GM12878 (cell line): Measurements from ENCODE around the gene CHRNG. TPM values are rescaled to one million over a fixed set of nuclear protein-coding genes. Genes with fewer than 3 reads are reported as not detected.

ENCODE experiments used
- ATAC-seq: fragments of 200-7000 bp; cut with Tn5 transposase; 3 replicates; pipeline ENCODE4 v1.9.1; 2020; ENCODE audit warnings: mild to moderate bottlenecking, moderate library complexity
- BruUV-seq: library from RNA; stranded (reverse); fragments of 400-500 nt; replicated peaks from 2 replicates; lab custom pipeline; 2021; lab: Mats Ljungman, UMichigan
- CTCF ChIA-PET: fragments of 300-600 bp; sonication (Branson Sonifier 250); formaldehyde crosslinking; extraction: SDS; loops from one replicate; lab custom pipeline; 2021; ENCODE audit warnings: inconsistent platforms; lab: Yijun Ruan, JAX
- POLR2A ChIA-PET: fragments of 350-600 bp; formaldehyde crosslinking; extraction: SDS; loops from one replicate; lab custom pipeline; 2021; ENCODE audit warnings: inconsistent platforms; lab: Charles Lee
- RAD21 ChIA-PET: fragments of 300-600 bp; sonication (Branson Sonifier 250); formaldehyde crosslinking; loops from one replicate; lab custom pipeline; 2023; ENCODE audit warnings: antibody characterized with exemption; ENCODE audit not compliant: unreplicated experiment; lab: Charles Lee
- SMC1A ChIA-PET: fragments of 300-600 bp; sonication (Branson Sonifier 250); formaldehyde crosslinking; loops from one replicate; lab custom pipeline; 2023; ENCODE audit not compliant: unreplicated experiment, uncharacterized antibody; lab: Charles Lee
- DNase-seq: peaks from one replicate; pipeline ENCODE4 v3.0.0-alpha.2; 2011; ENCODE audit warnings: low read depth, low spot score
- FAIRE-seq: peaks from 3 replicates; lab custom pipeline; 2011; peaks lifted over from hg19 to GRCh38; lab: Jason Lieb, UNC
- H2AFZ ChIP-seq: 2 replicates; pipeline ENCODE4 v1.6.0; 2011; ENCODE audit warnings: low read depth, low read length, control low read depth; ENCODE audit not compliant: control insufficient read depth
- H3K27ac ChIP-seq: 2 replicates; pipeline ENCODE4 v1.5.1; 2011; ENCODE audit warnings: control low read depth; ENCODE audit not compliant: control insufficient read depth, insufficient read depth
- H3K27me3 ChIP-seq, 2 experiments: replicated peaks in 1 of 2; 2 replicates each; pipeline versions ENCODE4 v1.6.0 to v1.6.1; 2011; ENCODE audit warnings: low read length in 1 of 2; ENCODE audit not compliant: control insufficient read depth in 2 of 2, insufficient read depth in 2 of 2
- H3K36me3 ChIP-seq, 2 experiments: 2 replicates each; pipeline ENCODE4 v1.5.1; 2011; ENCODE audit warnings: low read length in 1 of 2; ENCODE audit not compliant: control insufficient read depth in 2 of 2, insufficient read depth in 2 of 2
- H3K4me1 ChIP-seq: 2 replicates; pipeline ENCODE4 v1.6.1; 2011; ENCODE audit warnings: mild to moderate bottlenecking, low read length, moderate library complexity, mixed read lengths; ENCODE audit not compliant: control insufficient read depth, insufficient read depth
- H3K4me2 ChIP-seq: 2 replicates; pipeline ENCODE4 v1.6.0; 2011; ENCODE audit warnings: control low read depth; ENCODE audit not compliant: control insufficient read depth, insufficient read depth
- H3K4me3 ChIP-seq: fragments of 200-600 bp; sonication (generic); 2 replicates; pipeline ENCODE4 v1.5.1; 2016
- H3K79me2 ChIP-seq: 2 replicates; pipeline ENCODE4 v1.6.0; 2011; ENCODE audit warnings: low read length; ENCODE audit not compliant: control insufficient read depth, insufficient read depth
- H3K9ac ChIP-seq: 2 replicates; pipeline ENCODE4 v1.8.0; 2011; ENCODE audit warnings: low read length, control low read depth, mixed read lengths; ENCODE audit not compliant: control insufficient read depth, insufficient read depth
- H3K9me3 ChIP-seq: replicated peaks from 3 replicates; pipeline ENCODE4 v1.5.1; 2011; ENCODE audit warnings: mild to moderate bottlenecking, low read length; ENCODE audit not compliant: control insufficient read depth, insufficient read depth
- H4K20me1 ChIP-seq: 2 replicates; pipeline ENCODE4 v1.6.0; 2011; ENCODE audit not compliant: control insufficient read depth, insufficient read depth
- CEBPZ ChIP-seq: fragments of 150-350 bp; IDR thresholded peaks from 2 replicates; pipeline ENCODE4 v1.6.1; 2016; ENCODE audit warnings: low read depth, low read length
- E2F4 ChIP-seq: IDR thresholded peaks from 2 replicates; pipeline ENCODE4 v1.6.1; 2012; ENCODE audit warnings: low read depth, low read length, improper control_type of control experiment
- EED ChIP-seq: sonication (generic); IDR thresholded peaks from 2 replicates; pipeline ENCODE4 v1.6.1; 2016; ENCODE audit warnings: antibody characterized with exemption, low read depth
- EP300 ChIP-seq, 2 experiments: fragments of 150-350 bp in 1 of 2; IDR thresholded peaks; 2 replicates each; pipeline ENCODE4 v1.6.1; 2011 to 2012; ENCODE audit warnings: low read depth in 2 of 2, low read length in 2 of 2, borderline replicate concordance in 1 of 2, improper control_type of control experiment in 1 of 2, inconsistent platforms in 1 of 2; ENCODE audit not compliant: control insufficient read depth in 1 of 2
- FOXK2 ChIP-seq: fragments of 450-650 bp; IDR thresholded peaks from 2 replicates; pipeline ENCODE4 v1.6.1; 2017; ENCODE audit warnings: mild to moderate bottlenecking, moderate library complexity
- FOXM1 ChIP-seq: IDR thresholded peaks from 2 replicates; pipeline ENCODE4 v1.6.1; 2012; ENCODE audit warnings: low read depth, mild to moderate bottlenecking, inconsistent platforms, low read length, moderate library complexity
- NBN ChIP-seq: fragments of 450-650 bp; IDR thresholded peaks from 2 replicates; pipeline ENCODE4 v1.6.1; 2016
- RCOR1 ChIP-seq: conservative IDR thresholded peaks from 2 replicates; pipeline ENCODE4 v1.6.1; 2012; ENCODE audit warnings: low read depth, low read length, improper control_type of control experiment
- SREBF2 ChIP-seq: IDR thresholded peaks from 2 replicates; pipeline ENCODE4 v1.6.1; 2012; ENCODE audit warnings: mild to moderate bottlenecking, low read length
- ZBED1 ChIP-seq: IDR thresholded peaks from 2 replicates; pipeline ENCODE4 v1.6.1; 2016; ENCODE audit warnings: borderline replicate concordance
- ZNF217 ChIP-seq: fragments of 450-650 bp; IDR thresholded peaks from 2 replicates; pipeline ENCODE4 v1.6.1; 2017; ENCODE audit warnings: antibody characterized with exemption, mild to moderate bottlenecking
- ZSCAN29 ChIP-seq: fragments of 450-650 bp; IDR thresholded peaks from 2 replicates; pipeline ENCODE4 v1.6.1; 2017; ENCODE audit warnings: mild to moderate bottlenecking, moderate library complexity
- WGBS: methylation state at CpG from one replicate; pipeline ENCODE4 v1.1.6; 2016; ENCODE audit warnings: low lambda C conversion rate; ENCODE audit not compliant: insufficient replicate concordance, insufficient coverage; ENCODE audit errors: missing lambda C conversion rate; 5-methylcytosine and 5-hydroxymethylcytosine counted together
- in situ Hi-C: fragments of 300-500 bp; cut with MboI; formaldehyde crosslinking; loops from 9 replicates; pipeline ENCODE4 v1.14.3; 2018; ENCODE audit warnings: mixed read lengths
- intact Hi-C: fragments of 100-400 bp; cut with micrococcal nuclease; formaldehyde crosslinking; loops from one replicate; pipeline ENCODE4 v1.14.2; 2022; ENCODE audit not compliant: unreplicated experiment
- polyA plus RNA-seq, 11 experiments: library from polyadenylated mRNA; depleted of rRNA in 4 of 11; unstranded in 6 of 11; stranded (reverse) in 5 of 11; fragments of >200 nt; fragmentation: Nextera tagmentation in 4 of 11; fragmentation: Illumina TruSeq in 1 of 11; extraction: Ambion mirVana in 4 of 11; extraction: Trizol in 1 of 11; gene quantifications; 1 replicate in 1 of 11; 2 replicates in 10 of 11; pipeline versions ENCODE4 v1.2.1 to v1.2.3, GENCODE V29; 2011 to 2016; ENCODE audit warnings: inconsistent platforms in 2 of 11, missing spikeins in 2 of 11, low read depth in 1 of 11
- total RNA-seq, 4 experiments: library from RNA; depleted of rRNA in 3 of 4; stranded (reverse); fragments of >200 nt in 3 of 4; fragmentation: Illumina TruSeq in 1 of 4; extraction: Trizol in 1 of 4; gene quantifications; 2 replicates each; pipeline versions ENCODE4 v1.2.1 to v1.2.3, GENCODE V29; 2013 to 2021

The CHRNG gene
- total and polyA plus RNA-seq, 10 of the 15 experiments (the other 5 are each of a cell fraction or from before 2014, with no cell fraction given) = 0.17 TPM; not detected in 9

- TF ChIP-seq FOXK2 = no peak
- TF ChIP-seq RCOR1 = no peak
Observed at GRCh38 chr2:232581725-232582124, 42.2 kb downstream of the CHRNG start (continued).

- Histone ChIP-seq H3K9me3 (no peaks in the 10 kb centered on the region), H3K27me3 (no peaks in the 10 kb centered on the region), H3K36me3 (peaks cover 0 to 10% of the 10 kb centered on the region in 2 experiments; a peak in 2 of 4 replicates), H2AFZ (no peak overlapping the region), H3K4me1 (peaks cover 8% of the 10 kb centered on the region; the same call in 1 of the 2 replicates), H3K79me2 (no peaks in the 10 kb centered on the region), H3K9ac (no peak overlapping the region), H4K20me1 (no peaks in the 10 kb centered on the region), H3K4me3 (no peak overlapping the region), H3K27ac (no peak overlapping the region), H3K4me2 (no peak overlapping the region)
- RAD21 ChIA-PET = no interaction called here
- no TSS peak for BruUV-seq
- POLR2A ChIA-PET = no interaction called here
- 94% methylated on average over 6 of the region's 6 CpGs for WGBS
- in situ Hi-C loops (no loop called here), intact Hi-C loops (no loop called here)
- no peak for TF ChIP-seq FOXM1
- no peak for TF ChIP-seq E2F4
- no peak for TF ChIP-seq EED
- TF ChIP-seq ZNF217 = no peak
- TF ChIP-seq ZSCAN29 = no peak
- TF ChIP-seq SREBF2 = no peak
- no peak for TF ChIP-seq NBN
- no peak for TF ChIP-seq EP300 (IDR thresholded peaks at IDR 0.05; ENCODE audit: borderline replicate concordance in 1 of 2, control insufficient read depth in 1 of 2, low read depth in 2 of 2, low read length in 2 of 2)
- no peak for TF ChIP-seq CEBPZ
- TF ChIP-seq ZBED1 = no peak
- SMC1A ChIA-PET = no interaction called here
- DNase-seq (no peak), FAIRE-seq (no peak), ATAC-seq (no peak)
- CTCF ChIA-PET = interaction anchor here (1.0 kb wide), 1 partner anchor 27 kb away, joined by 3 read pairs; no protein-coding TSS in a partner anchor
Observed at GRCh38 chr2:232584238-232584637, 44.7 kb downstream of the CHRNG start.
